ENCODE measurements around the gene EIF2AK3.
"Not testable (repeated sequence)": the region's sequence is repeated elsewhere in the genome, so short reads cannot be mapped to it uniquely, and the experiment has no call there.

Gene EIF2AK3

GRCh38 chr2:88636026-88636425, 8.8 kb upstream of the EIF2AK3 start:
- no peak for DNase-seq

GRCh38 chr2:88632569-88632968, 5.3 kb upstream of the EIF2AK3 start:
- DNase-seq = no peak

GRCh38 chr2:88628571-88628939, 1.3 kb upstream of the EIF2AK3 start:
- DNase-seq = no peak

- peak; percentile 28 for DNase-seq
Observed at GRCh38 chr2:88627856-88628570, 749 bp upstream of the EIF2AK3 start.

- DNase-seq = peak; percentile 65
Observed at GRCh38 chr2:88626171-88627054, 851 bp downstream of the EIF2AK3 start.

- no peak for DNase-seq
Observed at GRCh38 chr2:88624477-88624876, 2.8 kb downstream of the EIF2AK3 start.

GRCh38 chr2:88623831-88624465, 3.3 kb downstream of the EIF2AK3 start:
- not testable (repeated sequence) for DNase-seq

- DNase-seq = no peak
Observed at GRCh38 chr2:88622307-88622706, 5.0 kb downstream of the EIF2AK3 start.

- DNase-seq = no peak
Observed at GRCh38 chr2:88621432-88621831, 5.8 kb downstream of the EIF2AK3 start.

GRCh38 chr2:88620015-88620414, 7.2 kb downstream of the EIF2AK3 start:
- DNase-seq = no peak

GRCh38 chr2:88615822-88616221, 11.4 kb downstream of the EIF2AK3 start:
- DNase-seq = no peak

GRCh38 chr2:88614497-88615157, 12.6 kb downstream of the EIF2AK3 start:
- DNase-seq = no peak

GRCh38 chr2:88613921-88614320, 13.3 kb downstream of the EIF2AK3 start:
- no peak for DNase-seq

- no peak for DNase-seq
Observed at GRCh38 chr2:88608184-88608583, 19.1 kb downstream of the EIF2AK3 start.

GRCh38 chr2:88607416-88607815, 19.8 kb downstream of the EIF2AK3 start:
- no peak for DNase-seq

- no peak for DNase-seq
Observed at GRCh38 chr2:88606371-88607030, 20.8 kb downstream of the EIF2AK3 start.

GRCh38 chr2:88603146-88603545, 24.1 kb downstream of the EIF2AK3 start:
- no peak for DNase-seq

- no peak for DNase-seq
Observed at GRCh38 chr2:88602022-88602421, 25.2 kb downstream of the EIF2AK3 start.

GRCh38 chr2:88601286-88601685, 26.0 kb downstream of the EIF2AK3 start:
- no peak for DNase-seq

GRCh38 chr2:88600038-88600465, 27.2 kb downstream of the EIF2AK3 start:
- no peak for DNase-seq

- no peak for DNase-seq
Observed at GRCh38 chr2:88599527-88599926, 27.7 kb downstream of the EIF2AK3 start.

GRCh38 chr2:88597168-88597567, 30.1 kb downstream of the EIF2AK3 start:
- DNase-seq = no peak

All from activated gamma-delta T cell (primary cell).